GM12878 (cell line): ENCODE measurements around the gene PRKAR2B. TPM values are rescaled to one million over a fixed set of nuclear protein-coding genes. Genes with fewer than 3 reads are reported as not detected.

Source experiments
- ATAC-seq: fragments of 200-7000 bp; cut with Tn5 transposase; 3 replicates; pipeline ENCODE4 v1.9.1; 2020; ENCODE audit warnings: mild to moderate bottlenecking, moderate library complexity
- BruUV-seq: library from RNA; stranded (reverse); fragments of 400-500 nt; replicated peaks from 2 replicates; lab custom pipeline; 2021; lab: Mats Ljungman, UMichigan
- CTCF ChIA-PET: fragments of 300-600 bp; sonication (Branson Sonifier 250); formaldehyde crosslinking; extraction: SDS; loops from one replicate; lab custom pipeline; 2021; ENCODE audit warnings: inconsistent platforms; lab: Yijun Ruan, JAX
- POLR2A ChIA-PET: fragments of 350-600 bp; formaldehyde crosslinking; extraction: SDS; loops from one replicate; lab custom pipeline; 2021; ENCODE audit warnings: inconsistent platforms; lab: Charles Lee
- RAD21 ChIA-PET: fragments of 300-600 bp; sonication (Branson Sonifier 250); formaldehyde crosslinking; loops from one replicate; lab custom pipeline; 2023; ENCODE audit warnings: antibody characterized with exemption; ENCODE audit not compliant: unreplicated experiment; lab: Charles Lee
- SMC1A ChIA-PET: fragments of 300-600 bp; sonication (Branson Sonifier 250); formaldehyde crosslinking; loops from one replicate; lab custom pipeline; 2023; ENCODE audit not compliant: unreplicated experiment, uncharacterized antibody; lab: Charles Lee
- DNase-seq: peaks from one replicate; pipeline ENCODE4 v3.0.0-alpha.2; 2011; ENCODE audit warnings: low read depth, low spot score
- FAIRE-seq: peaks from 3 replicates; lab custom pipeline; 2011; peaks lifted over from hg19 to GRCh38; lab: Jason Lieb, UNC
- H2AFZ ChIP-seq: 2 replicates; pipeline ENCODE4 v1.6.0; 2011; ENCODE audit warnings: low read depth, low read length, control low read depth; ENCODE audit not compliant: control insufficient read depth
- H3K27ac ChIP-seq: 2 replicates; pipeline ENCODE4 v1.5.1; 2011; ENCODE audit warnings: control low read depth; ENCODE audit not compliant: control insufficient read depth, insufficient read depth
- H3K27me3 ChIP-seq, 2 experiments: replicated peaks in 1 of 2; 2 replicates each; pipeline versions ENCODE4 v1.6.0 to v1.6.1; 2011; ENCODE audit warnings: low read length in 1 of 2; ENCODE audit not compliant: control insufficient read depth in 2 of 2, insufficient read depth in 2 of 2
- H3K36me3 ChIP-seq, 2 experiments: 2 replicates each; pipeline ENCODE4 v1.5.1; 2011; ENCODE audit warnings: low read length in 1 of 2; ENCODE audit not compliant: control insufficient read depth in 2 of 2, insufficient read depth in 2 of 2
- H3K4me1 ChIP-seq: 2 replicates; pipeline ENCODE4 v1.6.1; 2011; ENCODE audit warnings: mild to moderate bottlenecking, low read length, moderate library complexity, mixed read lengths; ENCODE audit not compliant: control insufficient read depth, insufficient read depth
- H3K4me2 ChIP-seq: 2 replicates; pipeline ENCODE4 v1.6.0; 2011; ENCODE audit warnings: control low read depth; ENCODE audit not compliant: control insufficient read depth, insufficient read depth
- H3K4me3 ChIP-seq: fragments of 200-600 bp; sonication (generic); 2 replicates; pipeline ENCODE4 v1.5.1; 2016
- H3K79me2 ChIP-seq: 2 replicates; pipeline ENCODE4 v1.6.0; 2011; ENCODE audit warnings: low read length; ENCODE audit not compliant: control insufficient read depth, insufficient read depth
- H3K9ac ChIP-seq: 2 replicates; pipeline ENCODE4 v1.8.0; 2011; ENCODE audit warnings: low read length, control low read depth, mixed read lengths; ENCODE audit not compliant: control insufficient read depth, insufficient read depth
- H3K9me3 ChIP-seq: replicated peaks from 3 replicates; pipeline ENCODE4 v1.5.1; 2011; ENCODE audit warnings: mild to moderate bottlenecking, low read length; ENCODE audit not compliant: control insufficient read depth, insufficient read depth
- H4K20me1 ChIP-seq: 2 replicates; pipeline ENCODE4 v1.6.0; 2011; ENCODE audit not compliant: control insufficient read depth, insufficient read depth
- CBFB ChIP-seq: IDR thresholded peaks from 2 replicates; pipeline ENCODE4 v1.6.1; 2016; ENCODE audit warnings: antibody characterized with exemption, low read depth
- CEBPZ ChIP-seq: fragments of 150-350 bp; IDR thresholded peaks from 2 replicates; pipeline ENCODE4 v1.6.1; 2016; ENCODE audit warnings: low read depth, low read length
- CHD4 ChIP-seq: fragments of 200-600 bp; sonication (generic); IDR thresholded peaks from 2 replicates; pipeline ENCODE4 v1.6.1; 2016; ENCODE audit warnings: mild to moderate bottlenecking
- E2F8 ChIP-seq: fragments of 450-650 bp; IDR thresholded peaks from 2 replicates; pipeline ENCODE4 v1.6.1; 2018; ENCODE audit warnings: mild to moderate bottlenecking, low read depth, moderate library complexity; ENCODE audit not compliant: partially characterized antibody
- LARP7 ChIP-seq: fragments of 450-650 bp; IDR thresholded peaks from 2 replicates; pipeline ENCODE4 v1.6.1; 2017; ENCODE audit warnings: mild to moderate bottlenecking
- NBN ChIP-seq: fragments of 450-650 bp; IDR thresholded peaks from 2 replicates; pipeline ENCODE4 v1.6.1; 2016
- NFIC ChIP-seq: IDR thresholded peaks from 2 replicates; pipeline ENCODE4 v1.6.1; 2012; ENCODE audit warnings: low read depth, mild to moderate bottlenecking, inconsistent platforms, low read length, moderate library complexity
- NFYA ChIP-seq: IDR thresholded peaks from 2 replicates; pipeline ENCODE4 v1.6.1; 2011; ENCODE audit warnings: low read depth, mild to moderate bottlenecking, low read length, improper control_type of control experiment, borderline replicate concordance
- NRF1 ChIP-seq: conservative IDR thresholded peaks from 2 replicates; pipeline ENCODE4 v1.6.1; 2011; ENCODE audit warnings: mild to moderate bottlenecking, low read depth, low read length, improper control_type of control experiment
- RCOR1 ChIP-seq: conservative IDR thresholded peaks from 2 replicates; pipeline ENCODE4 v1.6.1; 2012; ENCODE audit warnings: low read depth, low read length, improper control_type of control experiment
- SIX5 ChIP-seq: IDR thresholded peaks from 2 replicates; pipeline ENCODE4 v1.6.1; 2011; ENCODE audit warnings: mild to moderate bottlenecking, low read depth, low read length, moderate library complexity; ENCODE audit not compliant: severe bottlenecking
- SMAD5 ChIP-seq: IDR thresholded peaks from 2 replicates; pipeline ENCODE4 v1.6.1; 2016; ENCODE audit warnings: antibody characterized with exemption, low read depth
- WGBS: methylation state at CpG from one replicate; pipeline ENCODE4 v1.1.6; 2016; ENCODE audit warnings: low lambda C conversion rate; ENCODE audit not compliant: insufficient replicate concordance, insufficient coverage; ENCODE audit errors: missing lambda C conversion rate; 5-methylcytosine and 5-hydroxymethylcytosine counted together
- in situ Hi-C: fragments of 300-500 bp; cut with MboI; formaldehyde crosslinking; loops from 9 replicates; pipeline ENCODE4 v1.14.3; 2018; ENCODE audit warnings: mixed read lengths
- intact Hi-C: fragments of 100-400 bp; cut with micrococcal nuclease; formaldehyde crosslinking; loops from one replicate; pipeline ENCODE4 v1.14.2; 2022; ENCODE audit not compliant: unreplicated experiment
- polyA plus RNA-seq, 11 experiments: library from polyadenylated mRNA; depleted of rRNA in 4 of 11; unstranded in 6 of 11; stranded (reverse) in 5 of 11; fragments of >200 nt; fragmentation: Nextera tagmentation in 4 of 11; fragmentation: Illumina TruSeq in 1 of 11; extraction: Ambion mirVana in 4 of 11; extraction: Trizol in 1 of 11; gene quantifications; 1 replicate in 1 of 11; 2 replicates in 10 of 11; pipeline versions ENCODE4 v1.2.1 to v1.2.3, GENCODE V29; 2011 to 2016; ENCODE audit warnings: inconsistent platforms in 2 of 11, missing spikeins in 2 of 11, low read depth in 1 of 11
- total RNA-seq, 4 experiments: library from RNA; depleted of rRNA in 3 of 4; stranded (reverse); fragments of >200 nt in 3 of 4; fragmentation: Illumina TruSeq in 1 of 4; extraction: Trizol in 1 of 4; gene quantifications; 2 replicates each; pipeline versions ENCODE4 v1.2.1 to v1.2.3, GENCODE V29; 2013 to 2021

PRKAR2B gene
- total and polyA plus RNA-seq, 10 of the 15 experiments (the other 5 are each of a cell fraction or from before 2014, with no cell fraction given) = 0.01 to 0.18 (median 0.04) TPM; not detected in 4

- no peak for ATAC-seq
- no peak overlapping the region for H3K9ac ChIP-seq
- H3K4me3 ChIP-seq = no peak overlapping the region
- H3K4me1 ChIP-seq = no peaks in the 10 kb centered on the region
- ChIA-PET RAD21 (no interaction called here), SMC1A (no interaction called here), POLR2A (interaction anchor here (0.7 to 1.0 kb wide), 2 partner anchors 12 to 14 kb away, joined by 3 read pairs; no protein-coding TSS in a partner anchor)
- no peaks in the 10 kb centered on the region for H4K20me1 ChIP-seq
- no TSS peak for BruUV-seq
- in situ Hi-C loops (no loop called here), intact Hi-C loops (no loop called here)
- H3K9me3 ChIP-seq = no peaks in the 10 kb centered on the region
- no peak overlapping the region for H3K27ac ChIP-seq
- no peak for DNase-seq
- WGBS = 93% methylated on average over 4 of the region's 4 CpGs
- no peak for FAIRE-seq
- no peaks in the 10 kb centered on the region for H3K27me3 ChIP-seq
- no peak overlapping the region for H3K4me2 ChIP-seq
- no peak for TF ChIP-seq CHD4
- TF ChIP-seq RCOR1 = no peak
- no peak for TF ChIP-seq CBFB
- TF ChIP-seq NBN = no peak
- no peak for TF ChIP-seq E2F8
- TF ChIP-seq SMAD5 = no peak
- no peak for TF ChIP-seq NRF1
- no peak for TF ChIP-seq NFIC
- no peak for TF ChIP-seq LARP7
- TF ChIP-seq SIX5 = no peak
- no peak for TF ChIP-seq CEBPZ
- TF ChIP-seq NFYA = no peak
- TF ChIP-seq, all 136 proteins: peak for 0
- H2AFZ ChIP-seq = no peak overlapping the region
- CTCF ChIA-PET = no interaction called here
- H3K79me2 ChIP-seq = no peaks in the 10 kb centered on the region
- H3K36me3 ChIP-seq = peaks cover 0 to 7% of the 10 kb centered on the region in 2 experiments; a peak in 1 of 4 replicates
Observed at GRCh38 chr7:107186240-107186639, 141.7 kb downstream of the PRKAR2B start.
